T1000 (cell line): ENCODE data around the gene PAX7.
"Not testable (repeated sequence)": the region's sequence is repeated elsewhere in the genome, so short reads cannot be mapped to it uniquely, and the experiment has no call there.

Experiments
- DNase-seq: peaks from one replicate; lab custom pipeline; 2025; ENCODE audit warnings: mixed read lengths; lab: John Stamatoyannopoulos, UW

Gene PAX7

DNA sequence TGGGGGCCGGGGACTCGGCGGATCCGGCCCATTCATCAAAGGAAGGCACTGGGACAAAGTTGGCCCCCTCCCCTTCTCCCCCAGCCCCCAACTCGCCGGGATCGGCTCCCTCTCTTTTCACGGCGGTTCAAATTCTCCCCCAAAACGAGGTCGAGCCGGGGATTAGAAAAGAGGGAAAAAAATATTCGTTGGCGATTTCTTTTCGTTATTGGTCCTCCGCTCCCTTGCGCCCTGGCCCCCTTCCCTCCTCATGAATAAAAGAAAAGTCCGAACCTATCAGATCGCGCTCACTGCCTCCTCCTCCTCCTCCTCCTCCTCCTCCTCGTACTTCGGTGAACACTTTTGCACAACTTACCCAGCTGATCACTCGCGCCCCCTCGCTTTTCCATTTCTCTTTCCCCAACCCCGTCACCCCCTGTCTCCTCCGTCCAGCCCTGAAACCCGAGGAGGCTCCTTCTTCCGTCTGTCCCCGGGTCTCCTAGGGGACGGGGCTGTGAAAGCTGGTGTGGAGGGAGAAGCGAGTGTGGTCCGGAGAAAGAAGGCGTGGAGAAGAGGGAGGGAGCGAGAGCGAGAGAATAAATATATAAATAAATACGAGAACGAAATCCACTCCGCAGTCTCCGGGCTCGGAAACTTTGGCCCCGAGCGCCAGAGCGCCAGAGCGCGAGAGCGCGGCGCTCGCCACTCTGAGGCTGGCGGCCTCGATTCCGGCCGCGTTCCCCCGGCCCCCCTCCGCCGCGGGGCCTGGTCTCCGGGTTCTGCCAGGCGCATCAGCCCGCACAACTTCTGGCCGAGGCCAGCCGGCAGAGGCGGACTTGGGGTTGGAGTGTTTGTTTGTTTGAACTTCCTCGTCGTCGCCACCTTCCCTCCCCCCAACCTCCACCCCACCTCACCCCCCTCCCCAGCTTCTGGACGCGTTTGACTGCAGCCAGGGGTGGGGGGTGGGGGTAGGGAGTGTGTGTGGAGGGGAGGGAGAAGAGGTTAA, at the start of gene PAX7:
Gene PAX7 (plus strand): TSS at position 336 of the 985 bp plus-strand sequence. CDS start 758 bp downstream, outside the sequence.
- DNase-seq = no peak

DNA sequence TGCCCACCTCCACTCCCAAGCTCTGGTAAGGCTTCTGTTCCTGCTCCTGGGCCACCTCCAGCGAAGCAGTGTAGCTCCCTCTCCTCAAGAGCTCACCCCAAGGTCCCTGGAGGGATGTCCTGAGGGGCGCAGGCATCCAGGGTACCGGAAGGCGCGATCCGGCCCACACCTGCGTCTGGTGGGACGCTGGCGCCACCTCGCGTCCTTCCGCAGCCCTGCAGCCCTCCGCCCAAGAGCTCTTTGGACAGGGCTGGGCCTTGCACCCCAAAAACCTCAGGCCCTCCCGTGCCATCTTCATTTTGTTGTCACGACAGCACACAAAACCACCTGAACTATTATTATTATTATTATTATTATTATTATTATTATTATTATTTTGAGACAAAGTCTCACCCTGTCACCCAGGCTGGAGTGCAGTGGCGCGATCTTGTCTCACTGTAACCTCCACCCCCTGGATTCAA, 49.2 kb upstream of the PAX7 start:
- DNase-seq = no peak

GRCh38 chr1:18582890-18583289, 47.8 kb upstream of the PAX7 start:
- no peak for DNase-seq

- DNase-seq = no peak
These were observed 47.2 kb upstream of the PAX7 start for GRCh38 chr1:18583326-18583941.

DNA sequence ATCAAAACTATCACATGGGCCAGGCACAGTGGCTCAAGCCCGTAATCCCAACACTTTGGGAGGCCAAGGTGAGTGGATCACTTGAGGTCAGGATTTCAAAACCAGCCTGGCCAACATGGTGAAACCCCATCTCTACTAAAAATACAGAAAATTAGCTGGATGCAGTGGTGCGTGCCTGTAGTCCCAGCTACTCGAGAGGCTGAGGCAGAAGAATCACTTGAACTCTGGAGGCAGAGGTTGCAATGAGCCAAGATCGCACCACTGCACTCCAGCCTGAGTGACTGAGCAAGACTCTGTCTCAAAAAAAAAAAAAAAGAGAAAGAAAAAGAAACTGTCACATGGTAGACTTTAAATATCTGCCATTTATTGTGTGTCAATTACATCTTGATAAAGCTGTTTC, 44.6 kb upstream of the PAX7 start:
- not testable (repeated sequence) for DNase-seq

DNA sequence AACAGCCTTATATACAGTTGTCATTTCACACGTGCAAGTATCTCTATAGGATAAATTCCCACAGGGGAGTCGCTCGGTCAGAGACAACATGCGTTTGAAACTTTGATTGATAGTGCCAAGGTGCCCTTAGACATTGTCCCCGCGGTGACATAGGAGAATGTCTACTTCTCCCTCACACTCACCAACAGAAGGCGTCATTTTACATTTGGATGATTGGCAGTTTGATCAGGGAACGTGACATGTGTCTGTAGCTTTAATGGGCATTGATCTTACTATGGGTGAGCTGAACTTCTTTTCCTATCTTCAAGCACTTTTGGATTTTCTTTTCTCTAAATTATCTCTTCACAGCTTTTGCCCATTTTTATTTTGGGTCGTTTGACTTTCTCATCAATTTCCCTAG, 42.6 kb upstream of the PAX7 start:
- DNase-seq = no peak

- DNase-seq = no peak
These were observed 38.3 kb upstream of the PAX7 start for GRCh38 chr1:18592368-18592767.

DNA sequence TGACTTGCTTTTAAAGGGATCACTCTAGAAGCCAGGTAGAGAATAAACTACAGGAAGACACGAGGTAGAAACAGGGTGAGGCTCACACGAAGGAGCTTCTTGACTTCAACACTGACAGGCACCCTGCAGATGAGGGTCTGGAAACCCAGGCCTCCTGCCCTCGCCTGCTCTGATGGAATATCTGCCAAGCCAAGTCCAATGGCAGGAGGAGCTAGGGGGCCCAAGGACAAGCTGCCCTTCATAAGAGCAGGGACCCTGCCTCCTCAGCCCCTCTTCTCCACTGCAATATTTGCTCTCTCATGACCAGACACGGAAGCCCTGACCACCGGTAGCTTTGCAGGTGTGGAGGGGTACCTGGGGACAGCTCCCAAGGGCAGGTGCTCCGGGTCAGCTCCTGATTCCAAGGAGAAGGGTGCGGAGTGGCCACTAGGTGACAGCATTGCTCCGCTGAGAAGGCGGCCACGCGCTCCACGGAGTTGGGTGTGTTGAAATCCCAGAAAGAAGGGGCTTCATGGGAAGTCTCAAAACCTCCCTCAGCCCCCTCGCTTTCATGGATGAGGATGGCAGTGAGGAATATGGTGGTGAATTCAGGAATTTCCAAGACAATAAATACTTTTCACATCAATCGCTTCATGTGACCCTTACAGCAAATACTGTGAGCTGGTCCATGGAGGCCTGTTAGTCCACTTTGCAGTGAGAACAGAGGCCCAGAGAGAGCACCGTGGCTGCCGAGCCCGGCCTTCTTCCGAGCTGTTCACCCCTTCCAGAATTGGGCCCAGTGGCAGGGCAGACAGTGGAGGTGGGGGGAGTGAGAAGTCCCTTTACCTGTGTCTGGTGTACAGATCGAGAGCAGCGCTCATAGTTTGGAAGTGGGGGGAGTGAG, 33.2 kb upstream of the PAX7 start:
- no peak for DNase-seq

- DNase-seq = no peak
These were observed 31.6 kb upstream of the PAX7 start for GRCh38 chr1:18599086-18599485.

GRCh38 chr1:18599704-18600103, 30.9 kb upstream of the PAX7 start:
- no peak for DNase-seq

DNA sequence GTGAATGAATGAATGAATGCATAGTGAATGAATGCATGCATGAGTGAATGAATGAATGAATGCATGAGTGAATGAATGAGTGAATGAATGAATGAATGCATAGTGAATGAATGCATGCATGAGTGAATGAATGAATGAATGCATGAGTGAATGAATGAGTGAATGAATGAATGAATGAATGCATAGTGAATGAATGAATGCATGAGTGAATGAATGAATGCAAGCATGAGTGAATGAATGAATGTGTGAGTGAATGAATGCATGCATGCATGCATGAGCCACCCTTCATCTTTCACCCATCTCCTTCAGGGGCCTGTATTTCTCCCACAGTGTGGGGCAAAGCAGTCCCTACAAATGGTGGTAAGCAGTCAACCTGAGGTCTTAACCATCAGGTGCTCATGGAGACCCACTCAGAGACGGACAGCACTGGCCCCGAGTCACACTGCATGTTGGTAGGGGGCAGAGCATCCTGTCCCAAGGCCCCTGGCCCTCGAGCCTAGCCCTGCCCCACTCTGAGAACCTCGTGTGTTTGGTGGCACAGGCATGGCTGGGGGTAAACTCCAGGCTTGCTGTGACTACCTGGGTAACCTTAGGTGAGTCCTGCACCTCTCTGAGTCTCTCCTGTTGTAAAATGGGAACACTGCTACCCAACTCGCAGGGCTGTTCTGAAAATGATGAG, 28.0 kb upstream of the PAX7 start:
- DNase-seq = no peak

- DNase-seq = no peak
These were observed 27.3 kb upstream of the PAX7 start for GRCh38 chr1:18603212-18603852.

DNA sequence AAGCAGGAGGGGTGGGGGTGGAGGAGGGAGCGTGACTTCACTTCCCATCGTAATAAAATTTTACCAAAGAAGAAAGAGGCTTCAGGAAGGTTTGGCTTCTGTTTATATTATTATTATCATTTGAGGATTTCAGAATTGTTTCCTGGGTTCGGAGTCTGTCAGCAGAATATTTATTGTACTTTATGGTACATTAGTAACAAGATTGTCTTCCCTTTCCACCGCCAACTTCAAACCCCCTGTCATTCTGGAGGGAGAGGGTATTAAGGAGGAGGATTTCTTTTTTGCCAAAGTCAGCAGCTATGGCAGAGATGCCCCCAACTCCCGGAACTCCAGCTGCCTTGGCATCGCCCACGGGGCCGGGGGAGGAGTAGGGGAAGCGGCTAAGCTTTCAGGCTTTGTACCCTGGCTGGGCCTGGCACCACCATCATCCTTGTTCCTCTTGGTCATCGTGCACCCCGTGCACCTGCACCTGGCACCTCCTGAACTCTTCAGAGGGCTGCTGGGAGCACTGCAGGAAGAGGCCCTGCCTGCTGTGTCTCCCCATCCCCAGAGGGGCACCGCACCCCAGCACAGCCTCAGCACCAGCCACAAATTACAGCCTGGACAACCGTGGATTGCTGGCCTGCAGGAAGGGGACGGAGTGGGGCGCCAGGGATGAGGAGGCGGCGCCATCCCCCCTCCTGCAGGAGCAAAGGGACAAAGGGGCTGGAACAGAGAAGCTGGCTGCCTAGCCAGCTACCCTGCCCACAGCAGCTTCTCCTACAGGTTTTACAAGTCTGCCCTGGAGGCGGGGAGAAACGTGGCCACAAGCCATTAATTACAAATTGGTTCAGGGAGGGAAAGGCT, 24.0 kb upstream of the PAX7 start:
- DNase-seq = no peak

- no peak for DNase-seq
These were observed 23.3 kb upstream of the PAX7 start for GRCh38 chr1:18607289-18607760.

DNA sequence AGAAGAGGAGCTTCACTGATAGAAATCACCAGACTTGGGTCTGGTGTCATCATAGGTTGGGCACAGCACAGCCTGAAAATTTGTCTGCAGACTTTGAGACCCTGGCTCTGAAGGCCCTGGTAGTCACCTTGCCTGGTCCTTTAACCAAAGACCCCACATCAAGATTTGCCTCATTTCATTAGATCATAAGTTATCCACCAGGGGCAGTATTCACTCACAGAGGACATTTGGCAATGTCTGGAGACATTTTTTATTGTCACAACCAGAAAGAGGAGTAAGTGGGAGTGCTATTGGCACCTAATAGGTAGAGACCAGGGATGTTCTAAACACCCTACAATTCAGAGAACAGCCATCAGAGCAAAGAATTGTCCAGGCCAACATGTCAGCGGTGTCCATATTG, 22.1 kb upstream of the PAX7 start:
- no peak for DNase-seq

- DNase-seq = no peak
These were observed 19.3 kb upstream of the PAX7 start for GRCh38 chr1:18611311-18611710.

DNA sequence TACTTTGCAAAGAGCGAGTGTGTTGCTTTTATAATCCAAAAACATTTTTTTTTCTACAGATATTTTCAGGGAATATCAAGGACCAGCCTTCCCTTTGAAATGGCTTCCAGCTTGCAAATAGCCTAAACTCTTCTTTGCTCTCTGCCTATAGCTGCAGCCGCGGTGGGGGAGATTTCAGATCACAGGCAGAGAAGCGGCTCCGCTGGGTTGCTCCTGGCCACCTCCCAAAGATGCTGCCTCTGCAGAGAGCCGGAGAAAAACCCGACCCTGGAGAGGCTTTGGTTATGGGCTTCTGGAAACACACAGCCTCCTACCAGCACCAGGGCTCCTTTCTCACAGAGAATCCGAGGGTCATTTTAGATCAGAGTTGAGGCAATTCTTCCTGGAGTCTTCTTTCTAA, 18.6 kb upstream of the PAX7 start:
- no peak for DNase-seq

- no peak for DNase-seq
These were observed 16.4 kb upstream of the PAX7 start for GRCh38 chr1:18614069-18614735.
